Measurements from ENCODE around the gene PLP1. TPM values are rescaled to one million over a fixed set of nuclear protein-coding genes. Genes with fewer than 3 reads are reported as not detected.

Gene PLP1
- polyA plus RNA-seq, 1 of the 3 experiments (the other 2 are of a cell fraction) = 0.90 TPM

DNA sequence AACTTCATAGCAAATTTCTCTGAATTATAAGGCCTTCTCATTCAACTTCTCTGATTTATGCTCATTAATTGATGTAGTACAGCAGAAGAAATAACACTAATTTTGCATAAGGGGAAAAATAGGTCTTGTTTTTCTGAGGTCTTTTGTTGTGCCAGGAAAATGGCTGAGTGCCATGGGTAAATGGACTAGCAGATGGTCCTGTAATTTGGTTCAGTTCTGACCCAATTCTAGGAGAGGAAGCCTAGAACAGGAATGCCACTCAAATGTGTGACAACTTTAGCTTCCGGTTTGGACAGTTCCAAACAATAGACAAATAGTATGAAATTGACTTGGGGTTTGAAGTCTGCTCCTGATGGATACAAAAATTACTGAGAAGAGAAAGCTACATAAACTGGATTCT is 49.2 kb downstream of the PLP1 start:
- H3K4me1 ChIP-seq (ENCODE audit: control insufficient read depth in 1 of 2, insufficient read depth in 2 of 2, low read depth in 1 of 2, low read length in 1 of 2) = peaks cover 0 to 1% of the 10 kb centered on the region in 2 experiments; a peak in 1 of 4 replicates
- no peak overlapping the region for H3K9ac ChIP-seq
- H3K4me2 ChIP-seq = no peak overlapping the region
- H3K4me3 ChIP-seq (ENCODE audit: low read depth in 2 of 2, low read length in 1 of 2) = no peak overlapping the region
- no peak overlapping the region for H3K27ac ChIP-seq (ENCODE audit: low read depth in 2 of 2, low read length in 1 of 2)
- peaks cover 8% of the 10 kb centered on the region for H3F3A ChIP-seq (replicated peaks; ENCODE audit: insufficient read depth)
- H4K20me1 ChIP-seq (ENCODE audit: insufficient read depth) = no peaks in the 10 kb centered on the region
- POLR2A ChIA-PET = no interaction called here
- H3K79me2 ChIP-seq (ENCODE audit: insufficient read depth) = no peaks in the 10 kb centered on the region
- no peaks in the 10 kb centered on the region for H3K27me3 ChIP-seq (ENCODE audit: insufficient read depth)
- no peaks in the 10 kb centered on the region for H3K9me3 ChIP-seq
- no peak overlapping the region for H2AFZ ChIP-seq (ENCODE audit: low read depth)
- TF ChIP-seq, protein P1, sequence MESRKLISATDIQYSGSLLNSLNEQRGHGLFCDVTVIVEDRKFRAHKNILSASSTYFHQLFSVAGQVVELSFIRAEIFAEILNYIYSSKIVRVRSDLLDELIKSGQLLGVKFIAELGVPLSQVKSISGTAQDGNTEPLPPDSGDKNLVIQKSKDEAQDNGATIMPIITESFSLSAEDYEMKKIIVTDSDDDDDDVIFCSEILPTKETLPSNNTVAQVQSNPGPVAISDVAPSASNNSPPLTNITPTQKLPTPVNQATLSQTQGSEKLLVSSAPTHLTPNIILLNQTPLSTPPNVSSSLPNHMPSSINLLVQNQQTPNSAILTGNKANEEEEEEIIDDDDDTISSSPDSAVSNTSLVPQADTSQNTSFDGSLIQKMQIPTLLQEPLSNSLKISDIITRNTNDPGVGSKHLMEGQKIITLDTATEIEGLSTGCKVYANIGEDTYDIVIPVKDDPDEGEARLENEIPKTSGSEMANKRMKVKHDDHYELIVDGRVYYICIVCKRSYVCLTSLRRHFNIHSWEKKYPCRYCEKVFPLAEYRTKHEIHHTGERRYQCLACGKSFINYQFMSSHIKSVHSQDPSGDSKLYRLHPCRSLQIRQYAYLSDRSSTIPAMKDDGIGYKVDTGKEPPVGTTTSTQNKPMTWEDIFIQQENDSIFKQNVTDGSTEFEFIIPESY (IDR thresholded peaks at IDR 0.05; ENCODE audit: borderline replicate concordance, low read depth) = no peak
- TF ChIP-seq POLR2AphosphoS5 (IDR thresholded peaks at IDR 0.05; ENCODE audit: low read depth, low read length) (no peak), FOXM1 (IDR thresholded peaks at IDR 0.05; ENCODE audit: low read depth) (no peak), ELF1 (IDR thresholded peaks at IDR 0.05) (no peak), YY1 (IDR thresholded peaks at IDR 0.05; ENCODE audit: low read depth) (no peak)
- TF ChIP-seq, protein P2, sequence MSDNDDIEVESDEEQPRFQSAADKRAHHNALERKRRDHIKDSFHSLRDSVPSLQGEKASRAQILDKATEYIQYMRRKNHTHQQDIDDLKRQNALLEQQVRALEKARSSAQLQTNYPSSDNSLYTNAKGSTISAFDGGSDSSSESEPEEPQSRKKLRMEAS (IDR thresholded peaks at IDR 0.05; ENCODE audit: low read depth) = no peak
- CTCF ChIA-PET = interaction anchor here (0.7 to 1.0 kb wide), 2 partner anchors 9 to 19 kb away, joined by 3 read pairs; no protein-coding TSS in a partner anchor
- H3K36me3 ChIP-seq (replicated peaks in 1 of 2; ENCODE audit: control insufficient read depth in 1 of 2, insufficient read depth in 2 of 2, low read length in 1 of 2) = no peaks in the 10 kb centered on the region
- 56% methylated on average over 1 of the region's 1 CpG for WGBS (ENCODE audit: low lambda C conversion rate)
- no peaks in the 10 kb centered on the region for H3K9me2 ChIP-seq
- no peak for DNase-seq

DNA sequence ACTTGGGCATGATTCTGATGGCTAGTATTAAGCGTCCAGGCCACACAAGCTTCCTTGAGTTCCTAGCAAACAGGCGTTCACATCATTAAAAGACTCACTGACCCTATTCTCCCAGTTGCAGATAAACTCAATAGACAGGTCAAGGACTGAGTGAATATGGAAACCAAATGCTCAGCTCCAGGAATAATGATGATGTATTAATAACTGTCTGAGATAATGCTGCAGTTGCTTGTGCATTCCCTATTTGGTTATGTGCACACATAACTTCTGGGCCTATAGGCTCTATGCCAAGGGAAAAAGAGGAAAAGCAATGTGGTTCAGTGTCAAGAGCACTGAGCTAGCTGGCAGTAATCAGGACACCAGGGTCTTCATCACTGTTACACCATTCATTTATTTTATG is 51.9 kb downstream of the PLP1 start:
- WGBS (ENCODE audit: low lambda C conversion rate) = 43% methylated on average over 2 of the region's 2 CpGs
- Histone ChIP-seq H3K27me3 (ENCODE audit: insufficient read depth) (no peaks in the 10 kb centered on the region; the same call in 1 of the 2 replicates), H3K4me2 (no peak overlapping the region), H4K20me1 (ENCODE audit: insufficient read depth) (no peaks in the 10 kb centered on the region), H3K4me1 (ENCODE audit: control insufficient read depth in 1 of 2, insufficient read depth in 2 of 2, low read depth in 1 of 2, low read length in 1 of 2) (peaks cover 0 to 8% of the 10 kb centered on the region in 2 experiments; a peak in 1 of 4 replicates), H3K4me3 (ENCODE audit: low read depth in 2 of 2, low read length in 1 of 2) (no peak overlapping the region), H3K9me2 (no peaks in the 10 kb centered on the region), H3K9ac (no peak overlapping the region), H3K36me3 (replicated peaks in 1 of 2; ENCODE audit: control insufficient read depth in 1 of 2, insufficient read depth in 2 of 2, low read length in 1 of 2) (no peaks in the 10 kb centered on the region), H3K9me3 (no peaks in the 10 kb centered on the region), H2AFZ (ENCODE audit: low read depth) (no peak overlapping the region), H3K79me2 (ENCODE audit: insufficient read depth) (no peaks in the 10 kb centered on the region), H3K27ac (ENCODE audit: low read depth in 2 of 2, low read length in 1 of 2) (no peak overlapping the region), H3F3A (replicated peaks; ENCODE audit: insufficient read depth) (peaks cover 7% of the 10 kb centered on the region)
- no peak for DNase-seq
- CTCF ChIA-PET = interaction anchor here (0.6 to 3.1 kb wide), 5 partner anchors 9 to 664 kb away, joined by 3 to 15 read pairs (median 5); no protein-coding TSS in a partner anchor
- TF ChIP-seq RFX5 (IDR thresholded peaks at IDR 0.05; ENCODE audit: low read length) (no peak), GABPA (IDR thresholded peaks at IDR 0.05; ENCODE audit: low read depth) (no peak), RCOR1 (IDR thresholded peaks at IDR 0.05; ENCODE audit: low read length) (no peak), MEF2A (IDR thresholded peaks at IDR 0.05; ENCODE audit: borderline replicate concordance, low read depth) (no peak), EP300 (IDR thresholded peaks at IDR 0.05; ENCODE audit: borderline replicate concordance in 1 of 2, low read depth in 1 of 2, low read length in 1 of 2) (no peak), YY1 (IDR thresholded peaks at IDR 0.05; ENCODE audit: low read depth) (no peak)
- TF ChIP-seq, protein P1 (IDR thresholded peaks at IDR 0.05; ENCODE audit: borderline replicate concordance, low read depth) = no peak
- TF ChIP-seq, protein P3, sequence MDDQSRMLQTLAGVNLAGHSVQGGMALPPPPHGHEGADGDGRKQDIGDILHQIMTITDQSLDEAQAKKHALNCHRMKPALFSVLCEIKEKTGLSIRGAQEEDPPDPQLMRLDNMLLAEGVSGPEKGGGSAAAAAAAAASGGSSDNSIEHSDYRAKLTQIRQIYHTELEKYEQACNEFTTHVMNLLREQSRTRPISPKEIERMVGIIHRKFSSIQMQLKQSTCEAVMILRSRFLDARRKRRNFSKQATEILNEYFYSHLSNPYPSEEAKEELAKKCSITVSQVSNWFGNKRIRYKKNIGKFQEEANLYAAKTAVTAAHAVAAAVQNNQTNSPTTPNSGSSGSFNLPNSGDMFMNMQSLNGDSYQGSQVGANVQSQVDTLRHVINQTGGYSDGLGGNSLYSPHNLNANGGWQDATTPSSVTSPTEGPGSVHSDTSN (IDR thresholded peaks at IDR 0.05) = no peak
- POLR2A ChIA-PET = no interaction called here
